Osteocyte (in vitro differentiated cells): ENCODE measurements around the gene PRAC2. TPM values are rescaled to one million over a fixed set of nuclear protein-coding genes. Genes with fewer than 3 reads are reported as not detected.

Experiments
- DNase-seq: peaks from one replicate; pipeline ENCODE4 v3.0.0; 2021; ENCODE audit warnings: mixed read lengths; ENCODE audit not compliant: unreplicated experiment; ENCODE audit errors: extremely low spot score
- H3K27ac Mint-ChIP-seq: one replicate; pipeline ENCODE4 v1.8.0; 2021; ENCODE audit warnings: mild to moderate bottlenecking, mixed read lengths; ENCODE audit not compliant: unreplicated experiment
- H3K27me3 Mint-ChIP-seq: one replicate; pipeline ENCODE4 v1.8.0; 2021; ENCODE audit warnings: mixed read lengths; ENCODE audit not compliant: unreplicated experiment
- H3K36me3 Mint-ChIP-seq: one replicate; pipeline ENCODE4 v1.8.0; 2021; ENCODE audit warnings: mixed read lengths; ENCODE audit not compliant: unreplicated experiment
- H3K4me1 Mint-ChIP-seq: one replicate; pipeline ENCODE4 v1.8.0; 2021; ENCODE audit warnings: mixed read lengths; ENCODE audit not compliant: unreplicated experiment
- H3K4me3 Mint-ChIP-seq: one replicate; pipeline ENCODE4 v1.8.0; 2021; ENCODE audit warnings: mild to moderate bottlenecking, moderate library complexity, mixed read lengths; ENCODE audit not compliant: unreplicated experiment
- H3K9me3 Mint-ChIP-seq: one replicate; pipeline ENCODE4 v1.8.0; 2021; ENCODE audit warnings: mixed read lengths; ENCODE audit not compliant: unreplicated experiment
- long read RNA-seq: library from polyadenylated mRNA; unstranded; transcript quantifications from one replicate; pipeline ENCODE4 v2.0.0, GENCODE V29; 2021
- total RNA-seq: library from RNA; stranded (reverse); gene quantifications from 2 replicates; pipeline ENCODE4 v1.2.1, GENCODE V29; 2021
- TF ChIP-seq, protein P1 (sequence below): fragments of 200-600 bp; sonication (generic); IDR thresholded peaks from 2 replicates; pipeline ENCODE4 v1.5.0; 2021; ENCODE audit warnings: antibody characterized with exemption, mild to moderate bottlenecking, moderate library complexity

The PRAC2 gene
- not detected in 2 replicates for total RNA-seq
- long read RNA-seq, result 0 reads

DNA sequence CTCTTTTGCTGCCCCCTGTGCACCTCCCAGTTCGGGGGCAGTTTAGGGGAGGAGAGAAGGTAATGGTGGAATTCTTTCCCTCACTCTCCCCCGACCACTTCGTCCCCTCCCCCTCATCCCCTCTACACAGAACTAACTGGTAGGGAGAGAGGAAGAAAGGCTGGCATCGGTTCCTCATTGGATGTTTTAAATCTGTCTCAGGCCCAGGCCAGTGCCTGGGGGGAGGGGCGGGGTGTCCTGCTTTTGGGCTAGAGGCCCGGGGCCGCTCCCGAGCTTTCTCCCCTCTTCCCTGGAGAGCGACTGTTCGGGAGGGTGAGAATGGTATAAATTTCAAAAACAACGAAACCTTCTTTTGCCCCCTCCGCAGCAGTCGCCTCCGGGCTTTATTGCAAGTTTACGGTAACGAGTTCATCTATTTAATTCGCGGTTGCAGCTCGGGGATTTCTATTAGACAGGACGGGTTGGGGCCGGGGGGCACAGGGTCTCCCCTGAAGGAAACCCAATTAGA lies at the start of gene PRAC2:
PRAC2 (plus strand) TSS at position 271 of the 508 bp plus-strand sequence. CDS start 1,226 bp downstream, outside the sequence.
- H3K9me3 Mint-ChIP-seq, result no peaks in the 10 kb centered on the region
- H3K27me3 Mint-ChIP-seq, result peaks cover 98% of the 10 kb centered on the region
- TF ChIP-seq, protein P1, sequence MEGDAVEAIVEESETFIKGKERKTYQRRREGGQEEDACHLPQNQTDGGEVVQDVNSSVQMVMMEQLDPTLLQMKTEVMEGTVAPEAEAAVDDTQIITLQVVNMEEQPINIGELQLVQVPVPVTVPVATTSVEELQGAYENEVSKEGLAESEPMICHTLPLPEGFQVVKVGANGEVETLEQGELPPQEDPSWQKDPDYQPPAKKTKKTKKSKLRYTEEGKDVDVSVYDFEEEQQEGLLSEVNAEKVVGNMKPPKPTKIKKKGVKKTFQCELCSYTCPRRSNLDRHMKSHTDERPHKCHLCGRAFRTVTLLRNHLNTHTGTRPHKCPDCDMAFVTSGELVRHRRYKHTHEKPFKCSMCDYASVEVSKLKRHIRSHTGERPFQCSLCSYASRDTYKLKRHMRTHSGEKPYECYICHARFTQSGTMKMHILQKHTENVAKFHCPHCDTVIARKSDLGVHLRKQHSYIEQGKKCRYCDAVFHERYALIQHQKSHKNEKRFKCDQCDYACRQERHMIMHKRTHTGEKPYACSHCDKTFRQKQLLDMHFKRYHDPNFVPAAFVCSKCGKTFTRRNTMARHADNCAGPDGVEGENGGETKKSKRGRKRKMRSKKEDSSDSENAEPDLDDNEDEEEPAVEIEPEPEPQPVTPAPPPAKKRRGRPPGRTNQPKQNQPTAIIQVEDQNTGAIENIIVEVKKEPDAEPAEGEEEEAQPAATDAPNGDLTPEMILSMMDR, result no peak
- no peaks in the 10 kb centered on the region for H3K36me3 Mint-ChIP-seq
- no peak within 1 kb of the TSS for H3K27ac Mint-ChIP-seq
- peaks cover 30% of the 10 kb centered on the region for H3K4me1 Mint-ChIP-seq
- no peak for DNase-seq
- H3K4me3 Mint-ChIP-seq, result peak within 1 kb of the TSS; percentile 14

- peak; percentile 36 for DNase-seq
- TF ChIP-seq, protein P1, result no peak
- H3K9me3 Mint-ChIP-seq, result no peaks in the 10 kb centered on the region
- H3K27me3 Mint-ChIP-seq, result peaks cover 65% of the 10 kb centered on the region
- no peak overlapping the region for H3K27ac Mint-ChIP-seq
- H3K4me3 Mint-ChIP-seq, result no peak overlapping the region
- H3K4me1 Mint-ChIP-seq, result no peaks in the 10 kb centered on the region
- H3K36me3 Mint-ChIP-seq, result no peaks in the 10 kb centered on the region
Observed at GRCh38 chr17:48676963-48677558, 45.9 kb upstream of the PRAC2 start.

GRCh38 chr17:48678141-48678971 lies 44.6 kb upstream of the PRAC2 start:
- TF ChIP-seq, protein P1, result peak; percentile 90
- H3K27me3 Mint-ChIP-seq, result peaks cover 64% of the 10 kb centered on the region
- H3K4me1 Mint-ChIP-seq, result no peaks in the 10 kb centered on the region
- peak; percentile 88 for DNase-seq
- no peaks in the 10 kb centered on the region for H3K36me3 Mint-ChIP-seq
- no peak overlapping the region for H3K27ac Mint-ChIP-seq
- H3K9me3 Mint-ChIP-seq, result no peaks in the 10 kb centered on the region
- no peak overlapping the region for H3K4me3 Mint-ChIP-seq

DNA sequence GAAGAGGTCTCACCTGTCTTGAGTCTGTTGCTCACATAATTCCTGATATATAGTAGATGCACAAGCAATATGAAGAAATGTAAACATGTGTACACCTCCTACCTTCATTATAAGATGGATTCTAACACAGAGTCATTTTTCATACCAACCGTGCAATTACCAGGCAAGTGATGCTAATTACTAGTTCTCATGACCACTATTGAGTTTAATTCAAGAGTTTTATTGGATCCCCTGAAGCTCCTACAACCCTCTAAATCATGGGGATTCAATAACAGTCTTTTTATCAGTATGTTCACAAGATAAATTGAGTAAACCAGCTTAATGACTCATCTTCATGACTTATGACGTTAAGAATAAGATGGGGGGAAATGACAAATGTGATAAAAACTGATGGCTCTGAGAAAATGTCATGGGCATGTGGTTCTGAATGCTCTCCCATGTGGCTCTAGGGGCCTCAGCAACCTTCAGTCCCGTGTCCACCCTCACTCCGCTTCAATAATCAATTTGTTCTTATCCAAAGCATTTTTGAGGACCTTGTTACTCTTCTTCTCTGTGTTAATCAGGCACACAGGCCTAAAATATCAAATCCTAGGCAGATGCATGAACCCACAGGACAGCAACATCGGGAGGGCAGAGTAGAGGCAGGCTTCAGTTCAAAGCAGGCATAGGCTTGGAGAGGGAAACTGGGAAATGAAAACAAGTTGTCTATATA lies 43.4 kb upstream of the PRAC2 start:
- peaks cover 57% of the 10 kb centered on the region for H3K27me3 Mint-ChIP-seq
- H3K36me3 Mint-ChIP-seq, result no peaks in the 10 kb centered on the region
- no peaks in the 10 kb centered on the region for H3K4me1 Mint-ChIP-seq
- no peak for DNase-seq
- no peak overlapping the region for H3K4me3 Mint-ChIP-seq
- no peaks in the 10 kb centered on the region for H3K9me3 Mint-ChIP-seq
- H3K27ac Mint-ChIP-seq, result no peak overlapping the region
- TF ChIP-seq, protein P1, result no peak
